Ecto neural progenitor cell (in vitro differentiated cells): ENCODE data around the gene CPT1C.

Experiments used
- DNase-seq: peaks from one replicate; pipeline ENCODE4 v3.0.0-alpha.2; 2018; ENCODE audit warnings: low spot score

CPT1C gene

DNA sequence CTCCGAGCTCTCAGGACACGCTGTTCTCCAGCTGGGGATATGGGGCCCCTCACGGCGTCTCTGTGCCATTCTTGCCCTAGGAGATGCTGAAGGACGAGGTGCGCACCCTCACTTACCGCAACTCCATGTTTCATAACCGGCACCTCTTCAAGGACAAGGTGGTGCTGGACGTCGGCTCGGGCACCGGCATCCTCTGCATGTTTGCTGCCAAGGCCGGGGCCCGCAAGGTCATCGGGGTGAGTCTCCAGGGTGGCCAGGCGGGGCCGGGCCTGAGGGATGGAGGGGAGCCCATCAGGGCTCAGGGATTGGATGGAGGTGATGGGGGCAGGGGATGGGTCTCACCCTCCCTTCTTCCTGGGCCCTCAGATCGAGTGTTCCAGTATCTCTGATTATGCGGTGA is 9.1 kb upstream of the CPT1C start:
- no peak for DNase-seq

DNA sequence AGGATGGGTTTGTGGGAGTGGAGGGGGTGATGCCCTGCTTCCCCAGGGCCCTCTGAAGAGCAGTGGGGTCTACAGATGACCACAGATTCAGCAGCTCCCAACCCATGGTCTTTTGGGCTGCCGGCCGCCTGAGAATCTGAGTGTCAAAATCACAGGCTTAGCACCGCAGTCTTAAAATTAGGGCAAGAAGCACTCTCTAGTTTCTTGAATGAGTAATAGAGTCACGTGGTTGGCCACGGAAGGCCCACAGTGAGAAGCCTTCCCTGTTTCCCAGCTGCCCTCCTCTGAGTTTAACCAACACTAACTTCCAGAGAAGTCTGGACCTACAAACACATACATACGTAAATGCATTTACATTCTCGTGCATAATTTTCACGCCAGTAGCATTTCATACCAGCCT is 8.6 kb upstream of the CPT1C start:
- DNase-seq = no peak

DNA sequence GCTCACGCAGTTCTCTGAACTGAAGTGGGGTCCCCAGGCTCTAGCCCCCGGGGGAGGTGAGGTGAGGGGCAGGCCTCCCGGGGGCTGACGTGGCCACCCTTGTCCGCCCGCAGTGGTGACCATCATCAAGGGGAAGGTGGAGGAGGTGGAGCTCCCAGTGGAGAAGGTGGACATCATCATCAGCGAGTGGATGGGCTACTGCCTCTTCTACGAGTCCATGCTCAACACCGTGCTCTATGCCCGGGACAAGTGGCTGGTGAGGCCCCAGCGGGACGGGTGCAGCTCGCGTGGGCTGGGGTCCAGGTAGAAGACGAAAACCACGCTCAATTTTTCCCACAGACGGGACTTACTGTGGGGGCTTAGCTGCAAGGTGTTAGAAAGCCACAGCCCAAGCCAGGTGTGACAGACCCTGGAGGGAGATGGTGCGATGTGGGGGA is 7.1 kb upstream of the CPT1C start:
- DNase-seq = no peak

DNA sequence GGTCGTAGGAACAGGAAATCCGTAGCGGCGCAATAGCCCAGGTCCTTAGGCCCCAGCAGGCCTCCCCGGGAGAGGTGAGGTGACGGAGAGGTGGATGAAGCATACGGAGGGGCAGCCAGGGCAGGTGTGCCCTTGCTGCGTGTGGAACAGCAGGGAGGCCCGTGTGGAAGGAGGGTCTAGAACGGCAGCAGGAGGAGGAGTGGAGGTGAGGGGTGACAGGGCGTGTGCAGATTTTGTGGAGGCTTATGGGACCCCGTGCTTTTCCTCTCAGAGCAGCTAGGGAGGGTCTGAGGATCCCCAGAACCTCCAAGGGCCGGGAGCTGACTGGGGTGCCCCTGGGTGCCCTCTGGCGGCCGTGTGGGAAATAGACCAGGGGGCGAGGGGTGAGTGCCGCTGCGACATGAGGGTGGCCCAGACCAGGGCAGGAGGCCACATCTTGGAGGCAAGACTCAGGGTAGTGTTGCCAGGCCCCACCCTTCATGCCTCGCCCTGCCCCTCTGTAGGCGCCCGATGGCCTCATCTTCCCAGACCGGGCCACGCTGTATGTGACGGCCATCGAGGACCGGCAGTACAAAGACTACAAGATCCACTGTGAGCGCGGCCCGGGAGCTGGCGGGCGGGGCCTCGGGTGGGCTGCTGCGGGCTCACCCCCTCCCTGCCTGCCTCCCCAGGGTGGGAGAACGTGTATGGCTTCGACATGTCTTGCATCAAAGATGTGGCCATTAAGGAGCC is 6.5 kb upstream of the CPT1C start:
- DNase-seq = peak; percentile 63

DNA sequence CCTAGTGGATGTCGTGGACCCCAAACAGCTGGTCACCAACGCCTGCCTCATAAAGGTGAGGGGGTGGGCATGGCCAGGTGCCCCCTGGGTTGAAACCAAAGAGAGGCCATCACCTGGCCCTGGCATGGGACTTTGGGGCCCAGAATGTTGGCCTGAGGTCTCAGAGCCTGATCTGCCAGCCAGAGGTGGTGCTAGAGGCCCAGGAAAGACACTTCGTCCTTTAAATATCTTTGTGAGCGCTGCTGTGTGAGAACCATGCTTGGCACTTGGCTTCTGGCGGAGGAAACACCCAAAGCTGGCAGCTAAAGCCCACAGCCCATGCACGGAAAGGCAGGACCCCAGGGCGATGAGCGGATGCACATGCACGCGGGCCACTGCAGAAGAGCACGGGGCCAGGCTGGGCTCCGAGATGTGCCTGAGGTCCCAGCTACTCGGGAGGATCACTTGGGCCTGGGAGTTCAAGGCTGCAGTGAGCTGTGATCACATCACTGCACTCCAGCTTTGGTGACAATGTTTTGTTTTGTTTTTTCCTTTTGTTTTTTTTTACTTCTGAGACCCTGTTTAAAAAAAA is 5.8 kb upstream of the CPT1C start:
- DNase-seq = no peak

DNA sequence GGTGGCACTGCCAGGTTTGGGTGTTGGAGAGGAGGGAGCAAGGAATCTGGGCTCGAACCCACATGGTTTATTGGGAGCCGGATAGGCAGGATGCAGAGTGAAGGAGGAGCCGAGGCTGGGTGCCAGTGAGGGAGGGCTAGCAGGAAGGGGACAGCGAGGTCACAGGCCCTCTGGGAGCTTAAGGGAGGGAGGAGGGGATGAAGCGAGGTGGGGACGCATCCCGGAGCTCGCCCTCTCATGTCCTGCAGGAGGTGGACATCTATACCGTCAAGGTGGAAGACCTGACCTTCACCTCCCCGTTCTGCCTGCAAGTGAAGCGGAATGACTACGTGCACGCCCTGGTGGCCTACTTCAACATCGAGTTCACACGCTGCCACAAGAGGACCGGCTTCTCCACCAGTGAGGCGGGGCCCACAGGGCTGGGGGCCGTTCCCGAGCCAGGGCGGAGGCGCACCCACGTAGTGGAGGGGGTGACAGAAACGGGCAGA is 5.0 kb upstream of the CPT1C start:
- DNase-seq = no peak

DNA sequence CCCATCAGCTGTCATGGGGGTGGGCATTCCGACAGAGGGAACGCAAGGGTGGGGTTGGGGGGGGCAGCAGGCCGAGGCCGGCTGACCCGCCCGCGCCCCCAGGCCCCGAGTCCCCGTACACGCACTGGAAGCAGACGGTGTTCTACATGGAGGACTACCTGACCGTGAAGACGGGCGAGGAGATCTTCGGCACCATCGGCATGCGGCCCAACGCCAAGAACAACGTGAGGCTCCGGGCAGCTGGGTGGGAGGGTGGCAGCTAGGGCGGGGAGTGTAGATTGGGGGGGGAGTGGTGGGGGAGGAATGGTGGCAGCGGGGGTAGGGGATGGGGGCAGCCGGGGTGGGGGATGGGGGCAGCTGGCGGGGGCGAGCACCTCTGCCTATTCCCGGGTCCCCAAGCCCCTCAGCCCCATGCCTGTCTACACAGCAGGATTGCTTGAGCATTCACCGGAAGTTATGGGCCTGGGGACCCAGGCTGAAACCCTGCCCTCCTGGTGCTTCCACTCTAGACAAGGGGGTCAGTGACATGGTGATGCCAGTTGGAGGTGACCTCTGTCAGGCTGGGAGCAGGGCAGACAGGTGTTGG is 4.3 kb upstream of the CPT1C start:
- no peak for DNase-seq

DNA sequence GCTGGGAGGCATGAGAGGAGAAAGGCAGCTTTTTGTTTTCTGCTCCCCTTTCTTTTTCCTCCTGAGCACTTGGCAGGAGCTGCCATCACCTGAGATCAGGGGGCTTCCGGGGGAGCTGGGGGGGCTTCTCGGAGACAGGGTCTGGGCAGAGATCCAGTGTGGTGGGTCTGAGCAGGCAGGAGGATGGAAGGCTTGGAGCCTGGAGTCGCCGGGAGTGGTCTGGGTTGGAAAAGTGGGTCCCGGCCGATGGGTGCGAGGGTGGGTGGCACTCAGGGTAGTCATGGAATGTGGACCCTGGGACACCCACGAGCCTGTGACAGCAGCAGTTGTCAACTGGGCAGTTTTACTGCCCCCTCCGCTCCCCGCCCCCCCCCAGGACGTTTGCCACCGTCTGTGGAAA is 3.8 kb upstream of the CPT1C start:
- no peak for DNase-seq

DNA sequence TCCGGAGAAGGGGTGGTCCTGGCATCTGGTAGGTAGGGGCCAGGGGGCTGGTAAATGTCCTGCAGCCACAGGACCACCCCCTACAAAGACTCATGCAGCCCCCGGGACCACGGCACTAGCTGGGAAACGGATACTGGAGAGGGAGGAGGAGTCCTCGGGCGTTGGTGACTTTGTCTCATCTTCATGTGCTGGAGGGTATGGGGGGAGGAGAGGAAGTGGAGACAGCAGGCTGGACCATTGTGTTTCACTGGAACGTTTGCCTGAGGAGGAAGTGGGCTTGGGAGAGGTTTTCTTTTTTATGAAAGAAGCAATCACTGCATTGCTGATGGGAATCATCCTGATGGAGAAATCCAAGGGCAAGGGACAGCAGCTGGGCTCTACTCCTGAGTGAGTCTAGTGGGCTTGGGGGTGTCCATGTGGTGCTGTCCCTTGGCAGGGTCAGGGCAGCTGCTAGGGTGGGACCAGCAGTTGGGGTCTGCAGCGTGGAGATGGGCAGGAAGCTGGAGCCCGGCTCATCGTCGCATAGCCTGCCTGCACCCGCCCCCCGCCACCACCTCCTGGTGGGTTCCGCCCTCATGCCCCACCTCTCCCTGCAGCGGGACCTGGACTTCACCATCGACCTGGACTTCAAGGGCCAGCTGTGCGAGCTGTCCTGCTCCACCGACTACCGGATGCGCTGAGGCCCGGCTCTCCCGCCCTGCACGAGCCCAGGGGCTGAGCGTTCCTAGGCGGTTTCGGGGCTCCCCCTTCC is 3.2 kb upstream of the CPT1C start:
- DNase-seq = no peak

DNA sequence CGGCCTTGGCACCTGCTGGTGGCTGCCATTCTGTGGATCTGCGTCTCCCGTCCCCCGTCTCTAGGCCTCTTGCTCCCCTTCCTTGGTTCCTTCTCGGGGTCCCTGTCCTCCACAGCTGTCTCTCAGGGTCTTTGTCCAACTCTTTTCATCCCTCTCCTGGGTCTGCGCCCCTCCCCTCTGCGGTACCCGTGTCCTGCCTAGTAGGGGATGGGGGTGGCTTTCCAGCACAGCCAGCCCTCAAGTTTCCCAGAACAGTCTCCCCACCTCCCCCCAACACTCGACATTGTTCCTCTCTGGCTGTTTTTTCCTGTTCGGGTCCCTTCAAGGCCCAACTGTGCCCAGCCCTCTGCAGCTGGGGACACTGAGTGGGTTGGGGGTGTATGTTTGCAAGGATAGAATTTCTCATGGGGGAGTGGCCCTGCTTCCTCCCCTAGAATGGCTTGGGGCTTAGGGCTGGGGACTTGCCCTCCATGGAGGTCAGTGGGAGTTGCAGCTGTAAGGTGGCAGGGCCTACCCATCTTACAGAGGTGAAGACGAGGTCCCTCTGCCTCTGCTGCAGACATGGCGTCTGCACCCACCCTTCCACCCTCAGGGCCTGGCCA is 2.3 kb upstream of the CPT1C start:
- no peak for DNase-seq

DNA sequence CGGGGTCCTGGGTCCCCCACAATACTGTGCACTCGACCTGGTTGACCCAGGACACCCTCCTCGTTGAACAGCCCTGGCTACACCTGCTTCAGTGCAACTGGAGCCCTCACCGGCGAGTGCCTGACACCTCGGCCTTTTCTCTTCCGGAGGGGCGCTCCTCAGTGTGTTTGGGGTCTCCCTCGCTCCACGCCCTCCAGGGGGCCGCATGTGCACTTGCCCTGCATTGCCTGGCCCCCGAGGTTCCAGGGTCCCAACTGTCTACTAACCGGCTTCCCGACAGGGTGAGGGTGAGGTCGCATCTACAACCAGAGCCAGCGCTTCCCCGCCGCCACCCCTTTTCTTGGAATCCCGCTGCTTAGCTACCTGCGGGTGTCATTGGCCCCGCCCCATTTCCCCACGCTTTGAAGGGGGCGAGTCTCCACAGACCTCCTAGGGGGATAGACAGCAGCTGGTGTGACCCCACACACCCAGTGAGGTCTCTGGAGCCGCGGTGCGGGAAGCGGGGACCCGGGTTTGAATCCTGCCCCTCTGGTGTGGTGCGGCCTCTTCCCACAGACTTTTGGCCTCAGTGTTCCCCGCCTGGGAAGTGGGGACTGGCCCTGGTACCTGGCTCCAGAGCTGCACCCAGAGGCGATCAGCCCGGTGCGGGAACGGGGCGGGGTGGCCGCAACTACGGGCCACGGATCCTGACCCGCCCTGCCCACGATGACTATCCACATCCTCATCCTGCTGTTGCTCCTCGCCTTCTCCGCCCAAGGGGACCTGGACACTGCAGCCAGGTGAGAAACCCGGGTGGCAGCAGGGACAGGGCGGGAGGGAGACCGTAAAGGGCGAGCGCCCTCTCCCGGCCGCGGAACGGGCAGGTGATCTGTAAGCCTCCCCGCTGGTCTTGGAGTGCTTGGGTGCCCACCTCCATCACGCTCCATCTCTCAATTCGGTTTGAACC is 1.5 kb upstream of the CPT1C start, which contains the start of gene ADM5:
TSS of gene ADM5 (plus strand) at position 462 of the 946 bp plus-strand sequence. CDS start at position 706, 244 bp downstream.
- DNase-seq = no peak

DNA sequence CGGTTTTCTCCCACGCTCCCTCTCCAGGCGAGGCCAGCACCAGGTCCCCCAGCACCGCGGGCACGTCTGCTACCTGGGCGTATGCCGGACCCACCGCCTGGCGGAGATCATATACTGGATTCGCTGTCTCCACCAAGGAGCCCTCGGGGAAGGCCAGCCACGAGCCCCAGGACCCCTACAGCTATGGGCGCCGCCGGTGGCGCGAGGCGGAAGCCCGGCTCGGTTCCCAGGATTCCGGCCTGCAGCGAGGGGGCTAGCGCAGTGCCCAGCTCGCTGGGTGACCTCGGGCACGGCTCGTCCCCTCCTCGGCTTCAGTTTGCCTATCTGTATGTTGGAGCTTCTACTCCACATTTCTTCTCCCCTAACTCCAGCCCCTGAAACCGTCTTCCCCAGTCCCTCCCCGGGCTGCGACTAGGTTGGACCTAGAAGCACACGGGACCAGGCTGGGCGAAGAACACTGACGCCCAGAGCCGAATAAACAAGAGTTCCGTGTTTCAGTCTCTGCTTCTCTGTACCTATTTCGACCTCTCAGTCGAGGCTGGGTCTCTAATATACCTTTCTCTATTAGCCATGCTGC is 749 bp upstream of the CPT1C start:
- DNase-seq = no peak

DNA sequence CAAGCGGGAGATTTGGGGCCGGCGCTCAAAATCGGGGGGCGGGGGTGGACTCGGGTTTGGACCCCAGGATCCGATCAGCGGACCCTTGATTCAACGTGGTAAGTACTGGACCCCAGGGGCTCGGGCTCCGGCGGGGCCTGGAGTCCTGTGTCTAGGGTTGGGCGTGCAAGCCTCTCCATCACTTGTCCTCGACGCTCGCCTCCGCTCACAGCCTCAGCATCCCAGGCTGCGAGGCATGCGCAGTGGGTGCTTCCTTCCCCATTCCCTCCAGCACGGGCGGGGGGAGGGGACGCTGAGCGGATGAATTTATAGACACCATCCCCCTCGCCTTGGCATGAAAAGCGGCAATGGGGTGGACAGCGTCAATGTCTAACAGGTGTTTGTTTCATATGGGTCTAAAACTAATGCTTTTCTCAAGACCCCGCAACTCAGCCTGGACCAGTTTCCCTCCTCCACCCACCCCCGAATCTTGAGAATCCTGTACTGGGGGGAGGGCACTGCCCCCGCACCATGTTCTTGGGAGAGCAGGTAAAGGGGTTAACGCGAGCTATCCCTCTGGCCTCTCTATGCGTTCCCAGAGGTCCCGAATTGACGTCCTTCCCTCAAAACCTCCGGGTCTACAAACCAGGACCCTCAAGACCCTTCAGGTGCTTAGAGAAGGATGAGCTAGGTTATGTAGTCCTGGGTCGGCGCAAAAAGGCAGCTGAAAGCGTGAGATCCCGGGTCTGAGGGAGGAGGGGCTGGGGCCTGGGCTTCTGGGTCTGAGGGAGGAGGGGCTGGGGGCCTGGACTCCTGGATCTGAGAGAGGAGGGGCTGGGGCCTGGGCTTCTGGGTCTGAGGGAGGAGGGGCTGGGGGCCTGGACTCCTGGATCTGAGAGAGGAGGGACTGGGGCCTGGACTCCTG is 579 bp downstream of the CPT1C start:
- DNase-seq = peak; percentile 88

DNA sequence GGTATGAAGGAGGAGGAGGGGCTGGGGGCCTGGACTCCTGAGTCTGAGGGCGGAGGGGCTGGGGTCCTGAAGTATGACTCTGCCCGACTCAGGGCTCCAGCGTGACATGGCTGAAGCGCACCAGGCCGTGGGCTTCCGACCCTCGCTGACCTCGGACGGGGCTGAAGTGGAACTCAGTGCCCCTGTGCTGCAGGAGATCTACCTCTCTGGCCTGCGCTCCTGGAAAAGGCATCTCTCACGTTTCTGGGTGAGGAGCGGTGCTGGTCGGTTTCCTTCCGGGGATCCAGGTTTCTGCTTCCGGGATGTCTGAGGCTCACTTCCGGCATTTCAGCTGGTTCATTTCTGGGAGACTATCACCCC is 1.2 kb downstream of the CPT1C start:
- DNase-seq = no peak

DNA sequence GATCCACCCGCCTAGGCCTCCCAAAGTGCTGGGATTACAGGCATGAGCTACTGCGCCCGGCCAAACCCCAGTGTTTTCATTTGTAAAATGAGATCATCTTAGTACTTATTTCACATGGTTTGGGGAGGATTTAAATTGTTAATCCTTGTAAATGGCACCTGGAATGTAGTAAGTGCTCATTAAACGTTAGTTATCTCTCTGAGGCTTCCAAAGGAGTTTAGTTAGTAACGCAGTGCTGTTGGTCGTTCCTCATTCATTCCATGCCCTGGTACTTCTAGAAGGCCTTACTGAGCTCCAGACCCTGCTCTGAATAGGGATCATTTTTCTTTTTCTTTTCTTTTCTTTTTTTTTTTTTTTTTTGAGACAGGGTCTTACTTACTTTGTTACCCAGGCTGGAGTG is 5.2 kb downstream of the CPT1C start:
- DNase-seq = no peak

DNA sequence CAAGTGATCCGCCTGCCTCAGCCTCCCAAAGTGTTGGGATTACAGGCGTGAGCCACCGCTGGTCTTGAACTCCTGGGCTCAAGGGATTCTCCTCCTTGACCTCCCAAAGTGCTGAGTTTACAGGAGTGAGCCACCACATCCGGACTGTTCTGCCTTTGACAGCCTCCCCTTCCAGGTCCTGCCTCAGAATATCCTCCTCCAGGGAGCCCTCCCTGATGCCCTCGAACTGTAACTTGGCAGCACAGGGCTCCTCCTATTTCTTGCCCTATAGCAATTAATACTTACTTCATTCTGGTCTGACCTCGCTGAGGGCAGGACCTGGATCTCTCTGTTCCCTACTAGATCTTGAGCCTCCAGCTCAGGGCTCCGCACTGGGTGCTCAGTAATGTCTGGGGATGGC is 5.9 kb downstream of the CPT1C start:
- no peak for DNase-seq

DNA sequence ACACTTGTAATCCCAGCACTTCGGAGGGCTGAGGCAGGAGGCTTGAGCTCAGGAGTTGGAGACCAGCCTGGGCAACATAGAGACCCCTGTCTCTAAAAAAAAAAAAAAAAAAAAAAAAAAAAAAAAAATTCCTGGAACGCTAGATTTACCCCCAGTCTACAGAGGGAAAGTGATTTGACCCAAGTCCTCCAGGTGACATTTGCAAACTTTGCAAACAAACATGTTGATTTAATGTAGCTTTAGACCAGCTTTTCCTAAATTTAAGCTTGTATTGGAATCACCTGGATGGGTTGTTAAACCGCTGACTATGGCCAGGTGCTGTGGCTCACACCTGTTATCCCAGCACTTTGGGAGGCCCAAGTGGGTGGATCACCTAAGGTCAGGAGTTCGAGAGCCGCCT is 8.4 kb downstream of the CPT1C start:
- DNase-seq = no peak

DNA sequence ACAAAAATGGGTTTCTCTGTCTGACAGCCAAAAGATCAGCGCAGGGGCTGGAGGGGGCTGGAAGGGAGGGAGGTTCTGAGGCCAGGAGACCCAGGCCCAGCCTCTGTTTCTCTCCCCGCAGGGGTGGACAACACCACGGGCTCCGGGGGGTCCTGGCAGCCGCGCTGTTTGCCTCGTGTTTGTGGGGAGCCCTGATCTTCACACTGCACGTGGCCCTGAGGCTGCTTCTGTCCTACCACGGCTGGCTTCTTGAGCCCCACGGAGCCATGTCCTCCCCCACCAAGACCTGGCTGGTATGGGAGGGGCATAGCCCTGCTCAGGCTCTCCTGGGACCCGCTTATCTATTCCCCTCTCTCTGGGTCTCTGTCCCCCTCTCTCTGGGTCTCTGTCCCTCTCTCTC is 9.6 kb downstream of the CPT1C start:
- no peak for DNase-seq

DNA sequence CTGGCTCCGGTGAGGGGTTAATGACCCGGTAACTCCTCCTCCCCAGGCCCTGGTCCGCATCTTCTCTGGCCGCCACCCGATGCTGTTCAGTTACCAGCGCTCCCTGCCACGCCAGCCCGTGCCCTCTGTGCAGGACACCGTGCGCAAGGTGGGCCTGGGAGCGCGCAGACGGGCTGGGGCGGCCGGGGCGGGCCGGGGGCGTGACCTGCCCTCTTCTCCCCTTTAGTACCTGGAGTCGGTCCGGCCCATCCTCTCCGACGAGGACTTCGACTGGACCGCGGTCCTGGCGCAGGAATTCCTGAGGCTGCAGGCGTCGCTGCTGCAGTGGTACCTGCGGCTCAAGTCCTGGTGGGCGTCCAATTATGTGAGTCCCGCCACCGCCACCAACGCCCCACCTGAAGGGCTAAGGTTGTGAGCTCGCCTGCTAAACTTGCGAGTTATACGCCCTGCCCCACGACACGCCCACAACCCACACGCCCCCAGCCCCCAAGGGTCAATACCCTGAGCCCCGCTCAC is 10.4 kb downstream of the CPT1C start:
- no peak for DNase-seq
